ENCODE data around the gene FBXL14. TPM values are rescaled to one million over a fixed set of nuclear protein-coding genes. Genes with fewer than 3 reads are reported as not detected.
A peak's percentile ranks its signal among the peaks of the same experiment; 100 is the strongest.
"Not testable (repeated sequence)": the region's sequence is repeated elsewhere in the genome, so short reads cannot be mapped to it uniquely, and the experiment has no call there.

Gene FBXL14
- total and polyA plus RNA-seq, 3 experiments from 2014 or later: 20.5 to 30.4 (median 22.1) TPM

- CTCF ChIA-PET: interaction anchor here (0.6 to 4.4 kb wide), 11 partner anchors 9 to 488 kb away, joined by 3 to 70 read pairs (median 5); partner anchors contain the start of gene FBXL14
- Histone ChIP-seq H3K9me3 (ENCODE audit: low read length) (no peaks in the 10 kb centered on the region), H3K4me1 (ENCODE audit: insufficient read depth, low read length) (peaks cover 17% of the 10 kb centered on the region), H3K36me3 (ENCODE audit: insufficient read depth, low read length) (no peaks in the 10 kb centered on the region), H3K4me3 (ENCODE audit: low read length) (peak overlapping the region; percentile 54), H3K27me3 (ENCODE audit: insufficient read depth, low read length, poor library complexity, severe bottlenecking) (no peaks in the 10 kb centered on the region), H3K27ac (ENCODE audit: low read depth, low read length) (peak overlapping the region; percentile 51)
- Mint-ChIP-seq H3K4me1 (peaks cover 25 to 35% (median 30%) of the 10 kb centered on the region in 3 donors), H3K9me3 (no peaks in the 10 kb centered on the region), H3K36me3 (peaks cover 0 to 3% (median 0%) of the 10 kb centered on the region in 3 donors), H3K4me3 (peak overlapping the region in 3 of 7 donors; percentile 11 to 88 (median 83)), H3K27me3 (peaks cover 2 to 6% of the 10 kb centered on the region in 2 donors), H3K27ac (peak overlapping the region in 1 of 8 donors; percentile 87)
- POLR2A ChIA-PET: interaction anchor here (1.3 kb wide), 1 partner anchor 488 kb away, joined by 4 read pairs; no protein-coding TSS in a partner anchor
- peak in 2 of 5 donors; percentile 8 to 51 for DNase-seq
Measured at GRCh38 chr12:1606021-1606622, 11.7 kb upstream of the FBXL14 start.

GRCh38 chr12:1605129-1606020, 11.0 kb upstream of the FBXL14 start:
- peaks cover 17% of the 10 kb centered on the region for H3K4me1 ChIP-seq (ENCODE audit: insufficient read depth, low read length)
- Mint-ChIP-seq H3K36me3 (peaks cover 0 to 3% (median 0%) of the 10 kb centered on the region in 3 donors), H3K27me3 (peaks cover 2 to 3% of the 10 kb centered on the region in 2 donors), H3K27ac (peak overlapping the region in 7 of 8 donors; percentile 17 to 87 (median 52)), H3K4me1 (peaks cover 27 to 41% (median 37%) of the 10 kb centered on the region in 3 donors), H3K4me3 (peak overlapping the region; percentile 17 to 88 (median 79)), H3K9me3 (no peaks in the 10 kb centered on the region)
- ChIA-PET POLR2A (interaction anchor here (1.0 to 1.3 kb wide), 3 partner anchors 12 to 487 kb away, joined by 3 to 5 read pairs (median 4); no protein-coding TSS in a partner anchor), CTCF (interaction anchor here (0.8 to 4.4 kb wide), 11 partner anchors 10 to 487 kb away, joined by 3 to 70 read pairs (median 5); partner anchors contain the start of gene FBXL14)
- peak overlapping the region; percentile 54 for H3K4me3 ChIP-seq (ENCODE audit: low read length)
- no peaks in the 10 kb centered on the region for H3K9me3 ChIP-seq (ENCODE audit: low read length)
- H3K27me3 ChIP-seq (ENCODE audit: insufficient read depth, low read length, poor library complexity, severe bottlenecking): no peaks in the 10 kb centered on the region
- H3K27ac ChIP-seq (ENCODE audit: low read depth, low read length): peak overlapping the region; percentile 51
- DNase-seq: peak; percentile 19 to 69 (median 53)
- H3K36me3 ChIP-seq (ENCODE audit: insufficient read depth, low read length): no peaks in the 10 kb centered on the region

GRCh38 chr12:1604464-1604863, 10.1 kb upstream of the FBXL14 start:
- H3K4me1 Mint-ChIP-seq: peaks cover 27 to 41% (median 37%) of the 10 kb centered on the region in 3 donors
- H3K4me3 Mint-ChIP-seq: no peak overlapping the region
- H3K27ac Mint-ChIP-seq: peak overlapping the region in 2 of 8 donors; percentile 23 to 38
- no peaks in the 10 kb centered on the region for H3K27me3 ChIP-seq (ENCODE audit: insufficient read depth, low read length, poor library complexity, severe bottlenecking)
- POLR2A ChIA-PET: interaction anchor here (1.0 to 3.5 kb wide), 3 partner anchors 11 to 486 kb away, joined by 3 to 32 read pairs (median 4); no protein-coding TSS in a partner anchor
- H3K36me3 Mint-ChIP-seq: peaks cover 0 to 3% (median 0%) of the 10 kb centered on the region in 3 donors
- DNase-seq: no peak
- no peaks in the 10 kb centered on the region for H3K36me3 ChIP-seq (ENCODE audit: insufficient read depth, low read length)
- no peak overlapping the region for H3K27ac ChIP-seq (ENCODE audit: low read depth, low read length)
- no peaks in the 10 kb centered on the region for H3K9me3 Mint-ChIP-seq
- H3K4me3 ChIP-seq (ENCODE audit: low read length): no peak overlapping the region
- peaks cover 2 to 3% of the 10 kb centered on the region in 2 donors for H3K27me3 Mint-ChIP-seq
- no peaks in the 10 kb centered on the region for H3K9me3 ChIP-seq (ENCODE audit: low read length)
- CTCF ChIA-PET: interaction anchor here (1.0 to 6.6 kb wide), 12 partner anchors 11 to 487 kb away, joined by 3 to 71 read pairs (median 18); partner anchors contain the start of gene FBXL14
- H3K4me1 ChIP-seq (ENCODE audit: insufficient read depth, low read length): peaks cover 17% of the 10 kb centered on the region

- peaks cover 17% of the 10 kb centered on the region for H3K4me1 ChIP-seq (ENCODE audit: insufficient read depth, low read length)
- ChIA-PET POLR2A (interaction anchor here (0.7 to 3.5 kb wide), 2 partner anchors 8 to 10 kb away, joined by 3 to 32 read pairs; no protein-coding TSS in a partner anchor), CTCF (interaction anchor here (1.0 to 6.6 kb wide), 6 partner anchors 10 to 1034 kb away, joined by 3 to 71 read pairs (median 16); partner anchors contain the start of gene FBXL14)
- no peak overlapping the region for H3K4me3 ChIP-seq (ENCODE audit: low read length)
- H3K4me1 Mint-ChIP-seq: peaks cover 27 to 41% (median 37%) of the 10 kb centered on the region in 3 donors
- H3K36me3 Mint-ChIP-seq: peaks cover 0 to 3% (median 0%) of the 10 kb centered on the region in 3 donors
- no peak for DNase-seq
- H3K27me3 ChIP-seq (ENCODE audit: insufficient read depth, low read length, poor library complexity, severe bottlenecking): no peaks in the 10 kb centered on the region
- H3K4me3 Mint-ChIP-seq: peak overlapping the region in 5 of 7 donors; percentile 13 to 67 (median 19)
- no peaks in the 10 kb centered on the region for H3K9me3 Mint-ChIP-seq
- no peaks in the 10 kb centered on the region for H3K36me3 ChIP-seq (ENCODE audit: insufficient read depth, low read length)
- H3K27ac ChIP-seq (ENCODE audit: low read depth, low read length): no peak overlapping the region
- H3K9me3 ChIP-seq (ENCODE audit: low read length): no peaks in the 10 kb centered on the region
- H3K27ac Mint-ChIP-seq: peak overlapping the region in 6 of 8 donors; percentile 52 to 86 (median 76)
- H3K27me3 Mint-ChIP-seq: peaks cover 2 to 3% of the 10 kb centered on the region in 2 donors
Measured at GRCh38 chr12:1603269-1603993, 9.1 kb upstream of the FBXL14 start.

- peak overlapping the region in 7 of 8 donors; percentile 70 to 98 (median 87) for H3K27ac Mint-ChIP-seq
- peak overlapping the region in 4 of 7 donors; percentile 16 to 92 (median 38) for H3K4me3 Mint-ChIP-seq
- not testable (repeated sequence) for H3K4me3 ChIP-seq (ENCODE audit: low read length); H3K36me3 ChIP-seq (ENCODE audit: insufficient read depth, low read length); H3K27ac ChIP-seq (ENCODE audit: low read depth, low read length); H3K27me3 ChIP-seq (ENCODE audit: insufficient read depth, low read length, poor library complexity, severe bottlenecking); H3K27me3 Mint-ChIP-seq; H3K36me3 Mint-ChIP-seq; H3K9me3 Mint-ChIP-seq; DNase-seq; H3K9me3 ChIP-seq (ENCODE audit: low read length)
- POLR2A ChIA-PET: interaction anchor here (0.7 to 3.5 kb wide), 2 partner anchors 8 to 10 kb away, joined by 3 to 32 read pairs; no protein-coding TSS in a partner anchor
- peaks cover 17% of the 10 kb centered on the region for H3K4me1 ChIP-seq (ENCODE audit: insufficient read depth, low read length)
- peaks cover 27 to 41% (median 37%) of the 10 kb centered on the region in 3 donors for H3K4me1 Mint-ChIP-seq
- CTCF ChIA-PET: interaction anchor here (1.0 to 6.6 kb wide), 5 partner anchors 10 to 1034 kb away, joined by 3 to 71 read pairs (median 27); partner anchors contain the start of gene FBXL14
Measured at GRCh38 chr12:1602706-1603105, 8.3 kb upstream of the FBXL14 start.

GRCh38 chr12:1598757-1599156, 4.4 kb upstream of the FBXL14 start:
- H3K27me3 ChIP-seq (ENCODE audit: insufficient read depth, low read length, poor library complexity, severe bottlenecking): no peaks in the 10 kb centered on the region
- Mint-ChIP-seq H3K27ac (peak overlapping the region in 1 of 8 donors; percentile 34), H3K36me3 (peaks cover 0 to 8% (median 0%) of the 10 kb centered on the region in 3 donors), H3K27me3 (peaks cover 0 to 4% of the 10 kb centered on the region in 2 donors), H3K4me1 (peaks cover 29 to 41% (median 38%) of the 10 kb centered on the region in 3 donors), H3K4me3 (peak overlapping the region in 1 of 7 donors; percentile 31), H3K9me3 (no peaks in the 10 kb centered on the region)
- H3K4me3 ChIP-seq (ENCODE audit: low read length): no peak overlapping the region
- H3K27ac ChIP-seq (ENCODE audit: low read depth, low read length): no peak overlapping the region
- no peaks in the 10 kb centered on the region for H3K9me3 ChIP-seq (ENCODE audit: low read length)
- CTCF ChIA-PET: interaction anchor here (6.6 kb wide), 1 partner anchor 481 kb away, joined by 71 read pairs; no protein-coding TSS in a partner anchor
- no peak for DNase-seq
- H3K4me1 ChIP-seq (ENCODE audit: insufficient read depth, low read length): peaks cover 20% of the 10 kb centered on the region
- POLR2A ChIA-PET: no interaction called here
- H3K36me3 ChIP-seq (ENCODE audit: insufficient read depth, low read length): no peaks in the 10 kb centered on the region

All from CD8-positive, alpha-beta memory T cell (primary cell).